Lower leg skin (tissue), 4 donors: Measurements from ENCODE around the gene GRM8. TPM values are rescaled to one million over a fixed set of nuclear protein-coding genes. Genes with fewer than 3 reads are reported as not detected.

ENCODE experiments used
- DNase-seq, 2 donors: peaks; one replicate each; pipeline ENCODE4 v3.0.0-alpha.2; 2019; ENCODE audit warnings: low spot score in 2 of 2
- H3K4me3 ChIP-seq: fragments of 200-600 bp; sonication (generic); 2 replicates; pipeline ENCODE4 v1.5.1; 2017; ENCODE audit warnings: mild to moderate bottlenecking, low read depth; ENCODE audit not compliant: poor library complexity, severe bottlenecking
- CTCF ChIP-seq, 3 donors: fragments of 450-650 bp; IDR thresholded peaks; one replicate each; pipeline ENCODE4 v1.5.1; 2016; ENCODE audit warnings: antibody characterized with exemption in 3 of 3, mild to moderate bottlenecking in 3 of 3, moderate library complexity in 2 of 3
- POLR2A ChIP-seq, 2 donors: fragments of 450-650 bp; IDR thresholded peaks; one replicate each; pipeline ENCODE4 v1.6.1; 2016 to 2017; ENCODE audit warnings: antibody characterized with exemption in 2 of 2, mild to moderate bottlenecking in 1 of 2, moderate library complexity in 1 of 2
- WGBS, 2 donors: methylation state at CpG; one replicate each; pipeline ENCODE4 v1.1.5; 2018; 5-methylcytosine and 5-hydroxymethylcytosine counted together
- intact Hi-C: fragments of 100-400 bp; cut with DNase I; formaldehyde crosslinking; loops from one replicate; pipeline ENCODE4 v1.15.0; 2023; ENCODE audit warnings: low total_unique reads
- total RNA-seq, 4 donors: library from RNA; depleted of rRNA; stranded (reverse); fragments of >200 nt; gene quantifications; one replicate each; pipeline ENCODE4 v1.1.0, GENCODE V29; 2016

Gene GRM8
- total RNA-seq, 4 donors from 2014 or later: 0.45 TPM; not detected in 3

GRCh38 chr7:126453104-126453503, 799.6 kb downstream of the GRM8 start:
- intact Hi-C loops: no loop called here
- TF ChIP-seq CTCF (IDR thresholded peaks at IDR 0.05) (no peak), POLR2A (IDR thresholded peaks at IDR 0.05) (no peak)

GRCh38 chr7:126450269-126450671, 802.5 kb downstream of the GRM8 start:
- no peak for DNase-seq
- no peak for TF ChIP-seq POLR2A (IDR thresholded peaks at IDR 0.05)
- no peak for TF ChIP-seq CTCF (IDR thresholded peaks at IDR 0.05)
- intact Hi-C loops: no loop called here

More at GRCh38 chr7:126453104-126453503, 799.6 kb downstream of the GRM8 start:
- DNase-seq: no peak
- WGBS, 2 donors: 81 to 82% methylated on average over 3 of the region's 3 CpGs
- no peak overlapping the region for H3K4me3 ChIP-seq

GRCh38 chr7:126449611-126450268, 803.0 kb downstream of the GRM8 start:
- WGBS, 2 donors: 85 to 88% methylated on average over 3 of the region's 3 CpGs
- no peak for DNase-seq
- intact Hi-C loops: no loop called here
- H3K4me3 ChIP-seq: no peak overlapping the region
- TF ChIP-seq POLR2A (IDR thresholded peaks at IDR 0.05): no peak
- TF ChIP-seq CTCF (IDR thresholded peaks at IDR 0.05): no peak

More at GRCh38 chr7:126450269-126450671, 802.5 kb downstream of the GRM8 start:
- WGBS, 2 donors: 53 to 57% methylated on average over 4 of the region's 4 CpGs
- H3K4me3 ChIP-seq: no peak overlapping the region

GRCh38 chr7:126447984-126448383, 804.8 kb downstream of the GRM8 start:
- no peak for DNase-seq
- intact Hi-C loops: no loop called here
- 45 to 52% methylated on average over 2 of the region's 2 CpGs for WGBS, 2 donors
- no peak overlapping the region for H3K4me3 ChIP-seq
- no peak for TF ChIP-seq POLR2A (IDR thresholded peaks at IDR 0.05)
- TF ChIP-seq CTCF (IDR thresholded peaks at IDR 0.05): no peak

GRCh38 chr7:126445991-126446390, 806.8 kb downstream of the GRM8 start:
- no peak for DNase-seq
- no peak overlapping the region for H3K4me3 ChIP-seq
- intact Hi-C loops: no loop called here
- 86% methylated on average over 6 of the region's 6 CpGs for WGBS, 2 donors
- no peak for TF ChIP-seq POLR2A (IDR thresholded peaks at IDR 0.05)
- TF ChIP-seq CTCF (IDR thresholded peaks at IDR 0.05): no peak

GRCh38 chr7:126443951-126444350, 808.8 kb downstream of the GRM8 start:
- WGBS, 2 donors: 96% methylated on average over 1 of the region's 1 CpG
- no peak for TF ChIP-seq CTCF (IDR thresholded peaks at IDR 0.05)
- TF ChIP-seq POLR2A (IDR thresholded peaks at IDR 0.05): no peak
- no peak for DNase-seq
- no peak overlapping the region for H3K4me3 ChIP-seq
- intact Hi-C loops: no loop called here
